A549 (cell line): ENCODE measurements around the gene LRRC75B. TPM values are rescaled to one million over a fixed set of nuclear protein-coding genes. Genes with fewer than 3 reads are reported as not detected.

Source experiments
- ATAC-seq, 2 experiments: fragments of 200-7000 bp in 1 of 2; fragments of >200 bp in 1 of 2; cut with Nextera tagmentation in 1 of 2; cut with Tn5 transposase in 1 of 2; 3 replicates each; pipeline versions ENCODE4 v1.8.0 to v1.9.1; 2018 to 2020; ENCODE audit warnings: mild to moderate bottlenecking in 1 of 2, moderate library complexity in 1 of 2
- CTCF ChIA-PET: fragments of 300-600 bp; sonication (Branson Sonifier 250); formaldehyde crosslinking; extraction: SDS; loops from one replicate; lab custom pipeline; 2021; ENCODE audit warnings: antibody characterized with exemption, inconsistent platforms; lab: Yijun Ruan, JAX
- POLR2A ChIA-PET: fragments of 350-600 bp; formaldehyde crosslinking; extraction: SDS; loops from one replicate; lab custom pipeline; 2021; ENCODE audit warnings: antibody characterized with exemption, inconsistent platforms; lab: Yijun Ruan, JAX
- DNase-seq, 2 experiments: peaks; one replicate each; pipeline versions ENCODE4 v3.0.0 to v3.0.0-alpha.2; 2011 to 2016; ENCODE audit warnings: low read depth in 1 of 2, low spot score in 1 of 2
- FAIRE-seq: peaks from 2 replicates; lab custom pipeline; 2011; peaks lifted over from hg19 to GRCh38; lab: Jason Lieb, UNC
- H3K27ac ChIP-seq, 2 experiments: fragments of >200 bp; sonication (Bioruptor Twin); formaldehyde crosslinking; 3 replicates each; pipeline ENCODE4 v1.5.1; 2016 to 2017
- H3K4me1 ChIP-seq: fragments of >200 bp; sonication (Bioruptor Twin); formaldehyde crosslinking; 3 replicates; pipeline ENCODE4 v1.6.1; 2016
- H3K4me2 ChIP-seq: fragments of >200 bp; sonication (Bioruptor Twin); formaldehyde crosslinking; 3 replicates; pipeline ENCODE4 v1.6.1; 2016
- H3K4me3 ChIP-seq: fragments of >200 bp; sonication (Bioruptor Twin); formaldehyde crosslinking; 3 replicates; pipeline ENCODE4 v1.5.1; 2016
- H3K9me3 ChIP-seq: fragments of >200 bp; sonication (Bioruptor Twin); formaldehyde crosslinking; 3 replicates; pipeline ENCODE4 v1.6.1; 2016
- CHD4 ChIP-seq: fragments of 200-600 bp; sonication (generic); IDR thresholded peaks from 2 replicates; pipeline ENCODE4 v1.6.1; 2016; ENCODE audit warnings: antibody characterized with exemption, mild to moderate bottlenecking, borderline replicate concordance
- ESRRA ChIP-seq: fragments of 150-350 bp; IDR thresholded peaks from 2 replicates; pipeline ENCODE4 v1.6.1; 2014; ENCODE audit warnings: mild to moderate bottlenecking, low read length, borderline replicate concordance
- FOSB ChIP-seq: fragments of 250-450 bp; sonication (Bioruptor Pico); IDR thresholded peaks from 2 replicates; pipeline ENCODE4 v1.5.0; 2020; ENCODE audit warnings: mild to moderate bottlenecking, moderate library complexity
- HOXA7 ChIP-seq: fragments of 250-450 bp; sonication (Bioruptor Pico); IDR thresholded peaks from 2 replicates; pipeline ENCODE4 v1.5.0; 2020; ENCODE audit warnings: mild to moderate bottlenecking, moderate library complexity
- HOXB5 ChIP-seq: fragments of 250-450 bp; sonication (Bioruptor Pico); IDR thresholded peaks from 2 replicates; pipeline ENCODE4 v1.5.0; 2020; ENCODE audit warnings: mild to moderate bottlenecking, moderate library complexity
- JUNB ChIP-seq: fragments of >200 bp; sonication (Bioruptor Twin); formaldehyde crosslinking; IDR thresholded peaks from 2 replicates; pipeline ENCODE4 v1.6.1; 2016
- KDM5A ChIP-seq: fragments of 200-600 bp; sonication (generic); IDR thresholded peaks from 2 replicates; pipeline ENCODE4 v1.6.1; 2016; ENCODE audit warnings: antibody characterized with exemption, mild to moderate bottlenecking
- MAFK ChIP-seq: fragments of 450-650 bp; IDR thresholded peaks from 2 replicates; pipeline ENCODE4 v1.6.1; 2014; ENCODE audit not compliant: partially characterized antibody
- MYC ChIP-seq: IDR thresholded peaks from 2 replicates; pipeline ENCODE4 v1.6.1; 2012; ENCODE audit warnings: mild to moderate bottlenecking, inconsistent platforms, low read length, improper control_type of control experiment, borderline replicate concordance
- NFE2L2 ChIP-seq: fragments of 150-350 bp; conservative IDR thresholded peaks from 2 replicates; pipeline ENCODE4 v1.6.1; 2014; ENCODE audit warnings: low read length
- NR3C1 ChIP-seq: fragments of >200 bp; sonication (Bioruptor Twin); formaldehyde crosslinking; IDR thresholded peaks from 3 replicates; pipeline ENCODE4 v1.6.1; 2017
- RAD21 ChIP-seq, 2 experiments: fragments of >200 bp in 1 of 2; sonication (Bioruptor Twin) in 1 of 2; formaldehyde crosslinking in 1 of 2; IDR thresholded peaks in 1 of 2; conservative IDR thresholded peaks in 1 of 2; 2 replicates in 1 of 2; 3 replicates in 1 of 2; pipeline ENCODE4 v1.6.1; 2012 to 2018; ENCODE audit warnings: inconsistent platforms in 1 of 2
- RCOR1 ChIP-seq: fragments of 150-350 bp; IDR thresholded peaks from 2 replicates; pipeline ENCODE4 v1.6.1; 2014; ENCODE audit warnings: antibody characterized with exemption, low read length, low read depth
- TP53 ChIP-seq: fragments of 250-450 bp; sonication (Bioruptor Pico); IDR thresholded peaks from 2 replicates; pipeline ENCODE4 v1.5.0; 2021; ENCODE audit warnings: mild to moderate bottlenecking, moderate library complexity
- ZC3H11A ChIP-seq: fragments of 450-650 bp; IDR thresholded peaks from 2 replicates; pipeline ENCODE4 v1.6.1; 2014; ENCODE audit warnings: antibody characterized with exemption, mild to moderate bottlenecking
- ZFP36 ChIP-seq: fragments of 450-650 bp; IDR thresholded peaks from 2 replicates; pipeline ENCODE4 v1.6.1; 2014; ENCODE audit warnings: borderline replicate concordance; ENCODE audit not compliant: partially characterized antibody
- ZNF302 ChIP-seq: fragments of 250-450 bp; sonication (Bioruptor Pico); IDR thresholded peaks from 2 replicates; pipeline ENCODE4 v1.9.0; 2021; ENCODE audit warnings: inconsistent platforms, mild to moderate bottlenecking, moderate library complexity
- ZSCAN20 ChIP-seq: fragments of 250-450 bp; sonication (Bioruptor Pico); IDR thresholded peaks from 2 replicates; pipeline ENCODE4 v1.8.0; 2022; ENCODE audit warnings: mild to moderate bottlenecking, moderate library complexity
- WGBS: methylation state at CpG from one replicate; pipeline ENCODE4 v1.1.6; 2017; ENCODE audit errors: missing lambda C conversion rate; 5-methylcytosine and 5-hydroxymethylcytosine counted together
- polyA plus RNA-seq, 4 experiments: library from polyadenylated mRNA; depleted of rRNA in 3 of 4; stranded (reverse); fragments of >200 nt; fragmentation: RNase III in 1 of 4; extraction: RNeasy Plus Mini Kit Qiagen cat#74134 plus additional on column Dnase treatment in 1 of 4; gene quantifications; 2 replicates in 3 of 4; 3 replicates in 1 of 4; pipeline ENCODE4 v1.2.3, GENCODE V29; 2011 to 2017
- TF ChIP-seq, protein P1 (sequence below): fragments of >200 bp; sonication (Bioruptor Twin); formaldehyde crosslinking; IDR thresholded peaks from 3 replicates; pipeline ENCODE4 v1.6.1; 2016
- TF ChIP-seq, protein P2 (sequence below): fragments of 250-450 bp; sonication (Bioruptor Pico); IDR thresholded peaks from 2 replicates; pipeline ENCODE4 v1.5.0; 2020; ENCODE audit warnings: low read depth, mild to moderate bottlenecking, moderate library complexity
- TF ChIP-seq, protein P3 (sequence below): IDR thresholded peaks from 2 replicates; pipeline ENCODE4 v1.6.1; 2012

The LRRC75B gene
- polyA plus RNA-seq, 2 of the 4 experiments (the other 2 are of a cell fraction) = 5.3 to 8.3 TPM

DNA sequence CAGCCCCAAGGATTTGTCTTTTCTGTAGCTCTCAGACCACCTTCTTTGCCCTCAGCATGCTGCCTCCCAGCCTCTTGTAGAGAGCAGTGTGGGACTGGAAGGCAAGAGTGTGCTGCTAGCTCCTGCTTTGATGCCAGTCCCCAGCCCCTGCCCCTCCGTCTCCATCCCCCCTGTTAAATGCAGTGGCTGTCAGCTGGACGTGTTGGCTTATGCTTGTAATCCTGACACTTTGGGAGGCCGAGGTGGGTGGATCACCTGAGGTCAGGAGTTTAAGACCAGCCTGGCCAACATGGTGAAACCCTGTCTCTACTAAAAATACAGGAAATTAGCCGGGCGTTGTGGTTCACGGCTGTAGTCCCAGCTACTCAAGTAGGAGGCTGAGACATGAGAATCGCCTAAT is 21.6 kb downstream of the LRRC75B start:
- WGBS = 92% methylated on average over 7 of the region's 7 CpGs
- DNase-seq = no peak
- TF ChIP-seq RAD21 (conservative IDR thresholded peaks at IDR 0.05 in 1 of 2, IDR thresholded peaks at IDR 0.05 in 1 of 2) (no peak), HOXB5 (no peak)
- TF ChIP-seq, protein P1, sequence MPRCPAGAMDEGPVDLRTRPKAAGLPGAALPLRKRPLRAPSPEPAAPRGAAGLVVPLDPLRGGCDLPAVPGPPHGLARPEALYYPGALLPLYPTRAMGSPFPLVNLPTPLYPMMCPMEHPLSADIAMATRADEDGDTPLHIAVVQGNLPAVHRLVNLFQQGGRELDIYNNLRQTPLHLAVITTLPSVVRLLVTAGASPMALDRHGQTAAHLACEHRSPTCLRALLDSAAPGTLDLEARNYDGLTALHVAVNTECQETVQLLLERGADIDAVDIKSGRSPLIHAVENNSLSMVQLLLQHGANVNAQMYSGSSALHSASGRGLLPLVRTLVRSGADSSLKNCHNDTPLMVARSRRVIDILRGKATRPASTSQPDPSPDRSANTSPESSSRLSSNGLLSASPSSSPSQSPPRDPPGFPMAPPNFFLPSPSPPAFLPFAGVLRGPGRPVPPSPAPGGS = no peak
- TF ChIP-seq, all 56 proteins: peak for 0
- Histone ChIP-seq H3K4me1 (no peaks in the 10 kb centered on the region), H3K4me3 (no peak overlapping the region), H3K27ac (no peak overlapping the region), H3K9me3 (no peaks in the 10 kb centered on the region), H3K4me2 (no peak overlapping the region)
- ChIA-PET CTCF (interaction anchor here (1.7 kb wide), 1 partner anchor 16 kb away, joined by 5 read pairs; the partner anchor contains the start of gene GUCD1), POLR2A (no interaction called here)
- ATAC-seq (no peak), FAIRE-seq (no peak)

DNA sequence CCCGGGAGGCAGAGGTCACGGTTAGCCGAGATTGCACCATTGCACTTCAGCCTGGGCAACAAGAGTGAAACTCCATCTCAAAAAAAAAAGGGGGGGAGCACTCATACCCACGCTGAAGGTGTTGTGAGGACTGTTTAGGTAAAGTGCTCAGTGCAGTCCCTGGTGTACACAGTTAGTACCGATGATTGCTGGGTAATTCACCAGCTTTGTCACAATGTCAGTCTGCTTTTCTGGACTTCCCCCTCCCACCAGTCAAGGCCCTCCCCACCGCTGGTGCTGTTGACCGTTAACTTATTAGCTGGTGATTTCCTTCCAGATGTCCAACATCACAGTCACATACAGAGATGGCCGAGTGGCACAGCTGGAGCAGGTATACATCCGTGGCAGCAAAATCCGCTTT is 25.2 kb downstream of the LRRC75B start:
- POLR2A ChIA-PET = no interaction called here
- H3K9me3 ChIP-seq = no peaks in the 10 kb centered on the region
- FAIRE-seq = no peak
- no peak overlapping the region for H3K4me3 ChIP-seq
- no peak overlapping the region for H3K27ac ChIP-seq
- TF ChIP-seq TP53 = no peak
- TF ChIP-seq ZFP36 = no peak
- TF ChIP-seq, all 56 proteins: peak for 0
- CTCF ChIA-PET = interaction anchor here (1.7 kb wide), 1 partner anchor 10 kb away, joined by 6 read pairs; no protein-coding TSS in a partner anchor
- DNase-seq (no peak), ATAC-seq (no peak)
- 88% methylated on average over 10 of the region's 10 CpGs for WGBS
- Histone ChIP-seq H3K4me1 (no peaks in the 10 kb centered on the region), H3K4me2 (no peak overlapping the region)

DNA sequence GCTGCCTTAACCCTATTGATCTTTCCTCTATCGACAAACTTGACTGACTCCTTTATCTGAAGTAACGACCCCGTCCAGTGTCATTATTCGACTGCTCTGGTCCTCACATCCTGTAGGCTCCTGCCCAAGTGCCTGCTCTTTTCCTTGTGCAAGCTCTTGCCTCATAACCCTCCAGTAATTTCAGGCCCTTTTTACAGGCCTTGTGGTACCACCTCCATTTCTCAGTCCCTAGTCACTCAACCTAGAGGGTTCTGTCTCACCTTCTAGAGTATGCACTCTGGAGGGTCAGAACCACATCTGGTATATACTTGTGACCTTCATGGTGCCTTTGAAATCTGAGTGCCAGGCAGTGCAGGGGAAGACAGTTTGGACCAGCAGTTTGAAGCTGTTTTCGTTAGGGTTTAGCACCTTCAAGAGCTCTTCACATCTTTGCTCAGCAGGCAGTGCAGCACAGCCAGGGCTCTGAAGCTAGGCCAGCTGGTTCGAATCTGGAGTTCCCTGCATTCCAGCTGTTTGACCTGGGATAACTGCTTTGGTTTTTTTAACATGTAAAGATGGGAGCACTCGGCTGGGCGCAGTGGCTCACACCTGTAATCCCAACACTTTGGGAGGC is 25.9 kb downstream of the LRRC75B start:
- ChIA-PET POLR2A (no interaction called here), CTCF (interaction anchor here (1.7 kb wide), 1 partner anchor 10 kb away, joined by 6 read pairs; no protein-coding TSS in a partner anchor)
- FAIRE-seq (no peak), ATAC-seq (no peak), DNase-seq (no peak)
- TF ChIP-seq RCOR1 = no peak
- no peak for TF ChIP-seq ZSCAN20 (CRISPR knock-in tag)
- no peak for TF ChIP-seq HOXA7
- TF ChIP-seq, protein P2, sequence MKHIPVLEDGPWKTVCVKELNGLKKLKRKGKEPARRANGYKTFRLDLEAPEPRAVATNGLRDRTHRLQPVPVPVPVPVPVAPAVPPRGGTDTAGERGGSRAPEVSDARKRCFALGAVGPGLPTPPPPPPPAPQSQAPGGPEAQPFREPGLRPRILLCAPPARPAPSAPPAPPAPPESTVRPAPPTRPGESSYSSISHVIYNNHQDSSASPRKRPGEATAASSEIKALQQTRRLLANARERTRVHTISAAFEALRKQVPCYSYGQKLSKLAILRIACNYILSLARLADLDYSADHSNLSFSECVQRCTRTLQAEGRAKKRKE (CRISPR knock-in tag) = no peak
- no peak for TF ChIP-seq HOXB5
- no peak for TF ChIP-seq RAD21 (conservative IDR thresholded peaks at IDR 0.05 in 1 of 2, IDR thresholded peaks at IDR 0.05 in 1 of 2)
- no peak for TF ChIP-seq ZNF302 (CRISPR knock-in tag)
- TF ChIP-seq, protein P3, sequence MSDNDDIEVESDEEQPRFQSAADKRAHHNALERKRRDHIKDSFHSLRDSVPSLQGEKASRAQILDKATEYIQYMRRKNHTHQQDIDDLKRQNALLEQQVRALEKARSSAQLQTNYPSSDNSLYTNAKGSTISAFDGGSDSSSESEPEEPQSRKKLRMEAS = no peak
- no peak for TF ChIP-seq MYC
- no peak for TF ChIP-seq NR3C1
- TF ChIP-seq KDM5A = no peak
- no peak for TF ChIP-seq NFE2L2
- TF ChIP-seq JUNB = no peak
- TF ChIP-seq ZFP36 = no peak
- TF ChIP-seq CHD4 = no peak
- no peak for TF ChIP-seq ESRRA
- no peak for TF ChIP-seq ZC3H11A
- TF ChIP-seq FOSB (CRISPR knock-in tag) = no peak
- TF ChIP-seq MAFK = no peak
- Histone ChIP-seq H3K9me3 (no peaks in the 10 kb centered on the region), H3K4me2 (no peak overlapping the region), H3K4me3 (no peak overlapping the region), H3K4me1 (no peaks in the 10 kb centered on the region), H3K27ac (no peak overlapping the region)
- WGBS = 88% methylated on average over 8 of the region's 8 CpGs
